ENCODE data around the gene VCPKMT. TPM values are rescaled to one million over a fixed set of nuclear protein-coding genes. Genes with fewer than 3 reads are reported as not detected.

The VCPKMT gene
- total RNA-seq, 4 donors from 2014 or later: 0.51 to 14.7 (median 10.9) TPM

GRCh38 chr14:50069325-50069724 is 47.0 kb downstream of the VCPKMT start:
- H3K27ac ChIP-seq: no peak overlapping the region
- no peaks in the 10 kb centered on the region for H3K4me1 ChIP-seq
- no peaks in the 10 kb centered on the region for H3K36me3 ChIP-seq
- H3K4me3 ChIP-seq: no peak overlapping the region
- H3K9me3 ChIP-seq: no peaks in the 10 kb centered on the region
- DNase-seq: no peak
- no peaks in the 10 kb centered on the region for H3K27me3 ChIP-seq
- intact Hi-C loops (cut with DNase I; ENCODE audit: low total_unique reads): no loop called here
- TF ChIP-seq CTCF (IDR thresholded peaks at IDR 0.05) (no peak), POLR2A (IDR thresholded peaks at IDR 0.05) (no peak)

GRCh38 chr14:50068496-50068895 is 47.9 kb downstream of the VCPKMT start:
- intact Hi-C loops (cut with DNase I; ENCODE audit: low total_unique reads): no loop called here
- Histone ChIP-seq H3K9me3 (no peaks in the 10 kb centered on the region), H3K4me1 (no peaks in the 10 kb centered on the region), H3K4me3 (no peak overlapping the region), H3K27ac (no peak overlapping the region), H3K36me3 (no peaks in the 10 kb centered on the region), H3K27me3 (no peaks in the 10 kb centered on the region)
- TF ChIP-seq POLR2A (IDR thresholded peaks at IDR 0.05): no peak
- TF ChIP-seq CTCF (IDR thresholded peaks at IDR 0.05): no peak
- no peak for DNase-seq

GRCh38 chr14:50067723-50068495 is 48.5 kb downstream of the VCPKMT start:
- Histone ChIP-seq H3K27ac (no peak overlapping the region), H3K36me3 (no peaks in the 10 kb centered on the region), H3K4me3 (no peak overlapping the region), H3K4me1 (no peaks in the 10 kb centered on the region), H3K27me3 (no peaks in the 10 kb centered on the region), H3K9me3 (no peaks in the 10 kb centered on the region)
- intact Hi-C loops (cut with DNase I; ENCODE audit: low total_unique reads): no loop called here
- no peak for TF ChIP-seq POLR2A (IDR thresholded peaks at IDR 0.05)
- TF ChIP-seq CTCF (IDR thresholded peaks at IDR 0.05): no peak
- DNase-seq: no peak

- no peak overlapping the region for H3K27ac ChIP-seq
- intact Hi-C loops (cut with DNase I; ENCODE audit: low total_unique reads): no loop called here
These were observed 50.8 kb downstream of the VCPKMT start for GRCh38 chr14:50065583-50065982.

More at GRCh38 chr14:50065583-50065982, 50.8 kb downstream of the VCPKMT start:
- no peaks in the 10 kb centered on the region for H3K9me3 ChIP-seq
- no peak for DNase-seq
- no peak overlapping the region for H3K4me3 ChIP-seq
- H3K36me3 ChIP-seq: no peaks in the 10 kb centered on the region
- H3K4me1 ChIP-seq: peaks cover 0 to 12% of the 10 kb centered on the region in 2 donors
- TF ChIP-seq CTCF (IDR thresholded peaks at IDR 0.05) (no peak), POLR2A (IDR thresholded peaks at IDR 0.05) (no peak)
- no peaks in the 10 kb centered on the region for H3K27me3 ChIP-seq

Data from uterus (tissue), 4 donors.